Measurements from ENCODE around the gene CR1L. TPM values are rescaled to one million over a fixed set of nuclear protein-coding genes. Genes with fewer than 3 reads are reported as not detected.
"Not testable (repeated sequence)": the region's sequence is repeated elsewhere in the genome, so short reads cannot be mapped to it uniquely, and the experiment has no call there.

Gene CR1L
- polyA plus RNA-seq, 1 donor from 2014 or later, result not detected

- no peaks in the 10 kb centered on the region for H3K9me2 ChIP-seq (ENCODE audit: insufficient read depth, low read length)
- no peaks in the 10 kb centered on the region for H3F3A ChIP-seq (ENCODE audit: insufficient read depth, low read length, poor library complexity, severe bottlenecking)
- no peaks in the 10 kb centered on the region for H3K36me3 ChIP-seq (ENCODE audit: insufficient read depth, low read length)
- peak overlapping the region; percentile 64 for H3K4me2 ChIP-seq (ENCODE audit: low read length)
- TF ChIP-seq, protein P1, sequence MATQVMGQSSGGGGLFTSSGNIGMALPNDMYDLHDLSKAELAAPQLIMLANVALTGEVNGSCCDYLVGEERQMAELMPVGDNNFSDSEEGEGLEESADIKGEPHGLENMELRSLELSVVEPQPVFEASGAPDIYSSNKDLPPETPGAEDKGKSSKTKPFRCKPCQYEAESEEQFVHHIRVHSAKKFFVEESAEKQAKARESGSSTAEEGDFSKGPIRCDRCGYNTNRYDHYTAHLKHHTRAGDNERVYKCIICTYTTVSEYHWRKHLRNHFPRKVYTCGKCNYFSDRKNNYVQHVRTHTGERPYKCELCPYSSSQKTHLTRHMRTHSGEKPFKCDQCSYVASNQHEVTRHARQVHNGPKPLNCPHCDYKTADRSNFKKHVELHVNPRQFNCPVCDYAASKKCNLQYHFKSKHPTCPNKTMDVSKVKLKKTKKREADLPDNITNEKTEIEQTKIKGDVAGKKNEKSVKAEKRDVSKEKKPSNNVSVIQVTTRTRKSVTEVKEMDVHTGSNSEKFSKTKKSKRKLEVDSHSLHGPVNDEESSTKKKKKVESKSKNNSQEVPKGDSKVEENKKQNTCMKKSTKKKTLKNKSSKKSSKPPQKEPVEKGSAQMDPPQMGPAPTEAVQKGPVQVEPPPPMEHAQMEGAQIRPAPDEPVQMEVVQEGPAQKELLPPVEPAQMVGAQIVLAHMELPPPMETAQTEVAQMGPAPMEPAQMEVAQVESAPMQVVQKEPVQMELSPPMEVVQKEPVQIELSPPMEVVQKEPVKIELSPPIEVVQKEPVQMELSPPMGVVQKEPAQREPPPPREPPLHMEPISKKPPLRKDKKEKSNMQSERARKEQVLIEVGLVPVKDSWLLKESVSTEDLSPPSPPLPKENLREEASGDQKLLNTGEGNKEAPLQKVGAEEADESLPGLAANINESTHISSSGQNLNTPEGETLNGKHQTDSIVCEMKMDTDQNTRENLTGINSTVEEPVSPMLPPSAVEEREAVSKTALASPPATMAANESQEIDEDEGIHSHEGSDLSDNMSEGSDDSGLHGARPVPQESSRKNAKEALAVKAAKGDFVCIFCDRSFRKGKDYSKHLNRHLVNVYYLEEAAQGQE (IDR thresholded peaks at IDR 0.05; ENCODE audit: borderline replicate concordance), result no peak
- no peak for TF ChIP-seq EZH2 (IDR thresholded peaks at IDR 0.05; ENCODE audit: borderline replicate concordance, insufficient read depth, low read length, poor library complexity, severe bottlenecking)
- TF ChIP-seq, protein P2, sequence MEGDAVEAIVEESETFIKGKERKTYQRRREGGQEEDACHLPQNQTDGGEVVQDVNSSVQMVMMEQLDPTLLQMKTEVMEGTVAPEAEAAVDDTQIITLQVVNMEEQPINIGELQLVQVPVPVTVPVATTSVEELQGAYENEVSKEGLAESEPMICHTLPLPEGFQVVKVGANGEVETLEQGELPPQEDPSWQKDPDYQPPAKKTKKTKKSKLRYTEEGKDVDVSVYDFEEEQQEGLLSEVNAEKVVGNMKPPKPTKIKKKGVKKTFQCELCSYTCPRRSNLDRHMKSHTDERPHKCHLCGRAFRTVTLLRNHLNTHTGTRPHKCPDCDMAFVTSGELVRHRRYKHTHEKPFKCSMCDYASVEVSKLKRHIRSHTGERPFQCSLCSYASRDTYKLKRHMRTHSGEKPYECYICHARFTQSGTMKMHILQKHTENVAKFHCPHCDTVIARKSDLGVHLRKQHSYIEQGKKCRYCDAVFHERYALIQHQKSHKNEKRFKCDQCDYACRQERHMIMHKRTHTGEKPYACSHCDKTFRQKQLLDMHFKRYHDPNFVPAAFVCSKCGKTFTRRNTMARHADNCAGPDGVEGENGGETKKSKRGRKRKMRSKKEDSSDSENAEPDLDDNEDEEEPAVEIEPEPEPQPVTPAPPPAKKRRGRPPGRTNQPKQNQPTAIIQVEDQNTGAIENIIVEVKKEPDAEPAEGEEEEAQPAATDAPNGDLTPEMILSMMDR (IDR thresholded peaks at IDR 0.05; ENCODE audit: poor library complexity, severe bottlenecking), result no peak
- H3K27ac ChIP-seq (ENCODE audit: low read length), result peak overlapping the region; percentile 97
- H2AFZ ChIP-seq (ENCODE audit: low read depth, low read length), result peak overlapping the region; percentile 70
- H3K9ac ChIP-seq (ENCODE audit: low read length), result peak overlapping the region; percentile 96
- peaks cover 36% of the 10 kb centered on the region for H3K79me2 ChIP-seq (replicated peaks; ENCODE audit: insufficient read depth, low read length)
- H3K9me3 ChIP-seq (ENCODE audit: low read length), result no peaks in the 10 kb centered on the region
- H4K20me1 ChIP-seq (ENCODE audit: insufficient read depth), result peaks cover 3% of the 10 kb centered on the region
- H3K27me3 ChIP-seq (ENCODE audit: insufficient read depth, low read depth, low read length), result no peaks in the 10 kb centered on the region
- H3K4me3 ChIP-seq (ENCODE audit: low read length), result peak overlapping the region; percentile 96
Observed at GRCh38 chr1:207750631-207751305, 105.8 kb downstream of the CR1L start.

- H4K20me1 ChIP-seq (ENCODE audit: insufficient read depth); H3F3A ChIP-seq (ENCODE audit: insufficient read depth, low read length, poor library complexity, severe bottlenecking); H3K9me2 ChIP-seq (ENCODE audit: insufficient read depth, low read length); H3K36me3 ChIP-seq (ENCODE audit: insufficient read depth, low read length); H3K27me3 ChIP-seq (ENCODE audit: insufficient read depth, low read depth, low read length); H3K9me3 ChIP-seq (ENCODE audit: low read length): not testable (repeated sequence)
- peak overlapping the region; percentile 70 for H2AFZ ChIP-seq (ENCODE audit: low read depth, low read length)
- peak overlapping the region; percentile 96 for H3K9ac ChIP-seq (ENCODE audit: low read length)
- H3K27ac ChIP-seq (ENCODE audit: low read length), result peak overlapping the region; percentile 97
- H3K79me2 ChIP-seq (replicated peaks; ENCODE audit: insufficient read depth, low read length), result peaks cover 42% of the 10 kb centered on the region
- H3K4me2 ChIP-seq (ENCODE audit: low read length), result peak overlapping the region; percentile 64
- peak overlapping the region; percentile 96 for H3K4me3 ChIP-seq (ENCODE audit: low read length)
Observed at GRCh38 chr1:207751463-207751789, 106.5 kb downstream of the CR1L start.

- Histone ChIP-seq H2AFZ (ENCODE audit: low read depth, low read length) (peak within 1 kb of the TSS; percentile 78), H3K79me2 (replicated peaks; ENCODE audit: insufficient read depth, low read length) (peaks cover 47% of the 10 kb centered on the region), H3K27ac (ENCODE audit: low read length) (peak within 1 kb of the TSS; percentile 97), H3K9me2 (ENCODE audit: insufficient read depth, low read length) (no peaks in the 10 kb centered on the region), H4K20me1 (ENCODE audit: insufficient read depth) (peaks cover 8% of the 10 kb centered on the region), H3K9me3 (ENCODE audit: low read length) (no peaks in the 10 kb centered on the region), H3K4me3 (ENCODE audit: low read length) (peak within 1 kb of the TSS; percentile 96), H3F3A (ENCODE audit: insufficient read depth, low read length, poor library complexity, severe bottlenecking) (no peaks in the 10 kb centered on the region), H3K9ac (ENCODE audit: low read length) (peak within 1 kb of the TSS; percentile 96), H3K27me3 (ENCODE audit: insufficient read depth, low read depth, low read length) (no peaks in the 10 kb centered on the region), H3K4me2 (ENCODE audit: low read length) (peak within 1 kb of the TSS; percentile 86), H3K36me3 (ENCODE audit: insufficient read depth, low read length) (no peaks in the 10 kb centered on the region)
- TF ChIP-seq, protein P1 (IDR thresholded peaks at IDR 0.05; ENCODE audit: borderline replicate concordance), result peak; percentile 87
- TF ChIP-seq EP300 (conservative IDR thresholded peaks at IDR 0.05; ENCODE audit: poor library complexity, severe bottlenecking), result peak; percentile 36
- peak; percentile 83 for TF ChIP-seq TAF1 (IDR thresholded peaks at IDR 0.05; ENCODE audit: low read depth)
- peak; percentile 77 for TF ChIP-seq MXI1 (conservative IDR thresholded peaks at IDR 0.05; ENCODE audit: poor library complexity, severe bottlenecking)
- TF ChIP-seq EZH2 (IDR thresholded peaks at IDR 0.05; ENCODE audit: borderline replicate concordance, insufficient read depth, low read length, poor library complexity, severe bottlenecking), result no peak
- TF ChIP-seq, protein P2 (IDR thresholded peaks at IDR 0.05; ENCODE audit: poor library complexity, severe bottlenecking), result no peak
- TF ChIP-seq POLR2AphosphoS5 (IDR thresholded peaks at IDR 0.05), result peak; percentile 99
Observed at GRCh38 chr1:207751790-207752455, 107.0 kb downstream of the CR1L start, which contains the start of gene CD46. Gene CD46, plus strand, starts transcription at chr1:207752054. Its CDS starts 159 bp downstream, at chr1:207752213.
